Smooth muscle cell (in vitro differentiated cells): Measurements from ENCODE around the gene ZFYVE28. TPM values are rescaled to one million over a fixed set of nuclear protein-coding genes. Genes with fewer than 3 reads are reported as not detected.

Experiments used
- DNase-seq: peaks from one replicate; lab custom pipeline; 2025; ENCODE audit not compliant: unreplicated experiment; lab: John Stamatoyannopoulos, UW
- H2AFZ ChIP-seq: fragments of 200-600 bp; sonication (generic); 2 replicates; pipeline ENCODE4 v1.6.0; 2016; ENCODE audit warnings: antibody characterized with exemption, low read depth, mild to moderate bottlenecking
- H3F3A ChIP-seq: fragments of 200-600 bp; sonication (generic); 2 replicates; pipeline ENCODE4 v1.6.0; 2017; ENCODE audit warnings: antibody characterized with exemption, low read depth
- H3K27ac ChIP-seq: fragments of 200-600 bp; sonication (generic); 2 replicates; pipeline ENCODE4 v1.5.1; 2016; ENCODE audit warnings: low read depth, mild to moderate bottlenecking
- H3K27me3 ChIP-seq: fragments of 200-600 bp; sonication (generic); 2 replicates; pipeline ENCODE4 v1.6.1; 2016; ENCODE audit warnings: low read depth, mild to moderate bottlenecking
- H3K36me3 ChIP-seq: fragments of 200-600 bp; sonication (generic); 2 replicates; pipeline ENCODE4 v1.5.1; 2016; ENCODE audit warnings: low read depth
- H3K4me1 ChIP-seq: fragments of 200-600 bp; sonication (generic); 2 replicates; pipeline ENCODE4 v1.5.1; 2016; ENCODE audit warnings: low read depth
- H3K4me2 ChIP-seq: fragments of 200-600 bp; sonication (generic); 2 replicates; pipeline ENCODE4 v1.6.0; 2016; ENCODE audit warnings: mild to moderate bottlenecking
- H3K4me3 ChIP-seq: fragments of 200-600 bp; sonication (generic); 2 replicates; pipeline ENCODE4 v1.5.1; 2016; ENCODE audit warnings: mild to moderate bottlenecking
- H3K79me2 ChIP-seq: fragments of 200-600 bp; sonication (generic); 2 replicates; pipeline ENCODE4 v1.6.0; 2016; ENCODE audit warnings: low read depth, mild to moderate bottlenecking
- H3K9ac ChIP-seq: fragments of 200-600 bp; sonication (generic); 2 replicates; pipeline ENCODE4 v1.6.0; 2016; ENCODE audit warnings: low read depth
- H3K9me3 ChIP-seq: fragments of 200-600 bp; sonication (generic); replicated peaks from 2 replicates; pipeline ENCODE4 v1.5.1; 2016; ENCODE audit warnings: low read depth
- H4K20me1 ChIP-seq: fragments of 200-600 bp; sonication (generic); 2 replicates; pipeline ENCODE4 v1.6.0; 2016; ENCODE audit warnings: low read depth
- CTCF ChIP-seq: fragments of 200-600 bp; sonication (generic); IDR thresholded peaks from 2 replicates; pipeline ENCODE4 v1.5.1; 2017; ENCODE audit warnings: borderline replicate concordance, mild to moderate bottlenecking, antibody characterized with exemption; ENCODE audit not compliant: insufficient read depth, poor library complexity, severe bottlenecking
- WGBS: methylation state at CpG from one replicate; pipeline ENCODE4 v1.1.7; 2016; ENCODE audit warnings: low lambda C conversion rate; 5-methylcytosine and 5-hydroxymethylcytosine counted together
- polyA plus RNA-seq: library from polyadenylated mRNA; unstranded; fragments of >200 nt; fragmentation: Nextera tagmentation; extraction: Ambion mirVana; gene quantifications from 2 replicates; pipeline ENCODE4 v1.2.1, GENCODE V29; 2016
- total RNA-seq: library from RNA; depleted of rRNA; stranded (reverse); fragments of >200 nt; gene quantifications from 2 replicates; pipeline ENCODE4 v1.2.3, GENCODE V29; 2014

ZFYVE28 gene
- total and polyA plus RNA-seq, 2 experiments from 2014 or later, result 0.22 TPM; not detected in 1

- TF ChIP-seq CTCF, result no peak
- WGBS, result 77% methylated on average over 8 of the region's 10 CpGs
- H3F3A ChIP-seq, result no peaks in the 10 kb centered on the region
- no peaks in the 10 kb centered on the region for H3K9me3 ChIP-seq
- H3K27ac ChIP-seq, result no peak overlapping the region
- H3K9ac ChIP-seq, result no peak overlapping the region
- no peak overlapping the region for H3K4me3 ChIP-seq
- no peaks in the 10 kb centered on the region for H3K79me2 ChIP-seq
- H3K4me2 ChIP-seq, result no peak overlapping the region
- H3K36me3 ChIP-seq, result no peaks in the 10 kb centered on the region
- H2AFZ ChIP-seq, result no peak overlapping the region
- H3K4me1 ChIP-seq, result peaks cover 7% of the 10 kb centered on the region
- no peak for DNase-seq
- H4K20me1 ChIP-seq, result no peaks in the 10 kb centered on the region
- H3K27me3 ChIP-seq, result no peaks in the 10 kb centered on the region
Observed at GRCh38 chr4:2399216-2399615, 19.2 kb downstream of the ZFYVE28 start.

- Histone ChIP-seq H3K27me3 (peaks cover 5% of the 10 kb centered on the region), H3K4me1 (peaks cover 11% of the 10 kb centered on the region), H4K20me1 (no peaks in the 10 kb centered on the region), H2AFZ (no peak overlapping the region), H3K9me3 (no peaks in the 10 kb centered on the region), H3F3A (no peaks in the 10 kb centered on the region), H3K79me2 (no peaks in the 10 kb centered on the region), H3K4me3 (no peak overlapping the region), H3K9ac (no peak overlapping the region), H3K27ac (no peak overlapping the region), H3K36me3 (no peaks in the 10 kb centered on the region), H3K4me2 (no peak overlapping the region)
- no peak for DNase-seq
- no peak for TF ChIP-seq CTCF
- WGBS, result 81% methylated on average over 20 of the region's 20 CpGs
Observed at GRCh38 chr4:2397596-2398379, 20.7 kb downstream of the ZFYVE28 start.

GRCh38 chr4:2396781-2397368, 21.6 kb downstream of the ZFYVE28 start:
- Histone ChIP-seq H3K9me3 (no peaks in the 10 kb centered on the region), H3K9ac (no peak overlapping the region), H4K20me1 (no peaks in the 10 kb centered on the region), H3K4me1 (peaks cover 6% of the 10 kb centered on the region), H2AFZ (no peak overlapping the region), H3F3A (no peaks in the 10 kb centered on the region), H3K27me3 (peaks cover 5% of the 10 kb centered on the region), H3K27ac (no peak overlapping the region), H3K36me3 (no peaks in the 10 kb centered on the region), H3K4me3 (no peak overlapping the region), H3K4me2 (no peak overlapping the region), H3K79me2 (no peaks in the 10 kb centered on the region)
- TF ChIP-seq CTCF, result no peak
- DNase-seq, result no peak
- WGBS, result 82% methylated on average over 21 of the region's 21 CpGs
